Prostate gland (tissue), 2 donors: ENCODE data around the gene MMS22L.

Source experiments
- CTCF ChIP-seq, 4 experiments: fragments of 200-600 bp in 2 of 4; fragments of 450-650 bp in 2 of 4; sonication (generic) in 2 of 4; IDR thresholded peaks; 1 replicate in 3 of 4; 2 replicates in 1 of 4; pipeline ENCODE4 v1.5.1; 2016 to 2019; ENCODE audit warnings: antibody characterized with exemption in 4 of 4, mild to moderate bottlenecking in 2 of 4, moderate library complexity in 2 of 4
- POLR2A ChIP-seq: fragments of 450-650 bp; IDR thresholded peaks from one replicate; pipeline ENCODE4 v1.6.1; 2016; ENCODE audit warnings: antibody characterized with exemption, mild to moderate bottlenecking

GRCh38 chr6:97288188-97288587 lies 5.2 kb upstream of the MMS22L start:
- TF ChIP-seq CTCF (IDR thresholded peaks at IDR 0.05) (no peak), POLR2A (no peak)
